Sigmoid colon (tissue), 4 donors: Measurements from ENCODE around the gene WNT3A.

ENCODE experiments used
- CTCF ChIP-seq, 4 experiments: fragments of 450-650 bp in 3 of 4; fragments of 200-600 bp in 1 of 4; IDR thresholded peaks; one replicate each; pipeline ENCODE4 v1.5.1; 2016 to 2019; ENCODE audit warnings: antibody characterized with exemption in 4 of 4, mild to moderate bottlenecking in 3 of 4, moderate library complexity in 2 of 4
- POLR2A ChIP-seq, 2 donors: fragments of 450-650 bp; IDR thresholded peaks; one replicate each; pipeline ENCODE4 v1.6.1; 2016; ENCODE audit warnings: antibody characterized with exemption in 2 of 2, mild to moderate bottlenecking in 2 of 2, moderate library complexity in 2 of 2
- POLR2AphosphoS5 ChIP-seq, 4 donors: sonication (generic); formaldehyde crosslinking; IDR thresholded peaks; one replicate each; pipeline ENCODE4 v1.6.1; 2017; ENCODE audit warnings: antibody characterized with exemption in 4 of 4

DNA sequence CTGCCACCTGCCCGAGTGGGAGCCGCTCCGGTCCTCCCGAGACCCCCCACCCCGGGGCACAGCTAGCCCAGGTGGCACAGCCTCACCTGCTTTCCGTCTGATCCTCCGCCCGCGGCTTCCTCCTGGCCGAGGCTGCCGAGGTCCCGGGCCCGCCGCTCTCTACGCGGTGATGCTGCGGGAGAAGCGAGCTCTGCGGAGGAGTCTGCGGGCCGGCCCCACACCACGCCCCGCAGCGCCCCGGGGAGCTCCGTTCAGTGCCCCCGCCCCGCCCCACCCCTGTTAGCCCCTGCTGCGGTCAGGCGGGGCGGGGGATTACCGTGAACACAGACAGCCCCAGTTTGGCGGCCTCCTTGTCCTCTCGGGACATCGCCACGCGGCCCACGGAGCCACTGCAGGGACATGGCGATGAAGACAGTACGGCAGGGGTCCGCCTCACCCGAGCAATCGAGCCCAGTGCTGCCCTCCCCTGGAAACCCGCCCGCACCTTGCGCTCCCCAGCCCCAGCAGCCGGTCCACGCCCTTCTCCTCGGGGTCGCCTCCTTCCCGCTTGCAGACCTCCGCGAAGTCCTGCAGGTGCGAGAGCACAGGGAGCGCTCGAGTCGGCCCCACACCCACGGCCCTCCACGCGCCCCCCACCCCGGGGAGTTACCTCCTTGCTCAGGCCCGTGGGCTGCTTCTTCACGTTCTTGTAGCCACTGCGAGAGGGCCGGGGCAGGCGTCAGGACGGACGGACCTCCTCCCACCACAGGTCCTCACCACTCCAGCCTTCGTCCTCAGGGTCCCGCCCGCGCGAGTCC is 95.4 kb downstream of the WNT3A start:
- TF ChIP-seq POLR2AphosphoS5 (IDR thresholded peaks at IDR 0.05) (no peak), CTCF (IDR thresholded peaks at IDR 0.05) (no peak), POLR2A (IDR thresholded peaks at IDR 0.05) (no peak)
